K562 (cell line): ENCODE measurements around the gene TUFM. TPM values are rescaled to one million over a fixed set of nuclear protein-coding genes. Genes with fewer than 3 reads are reported as not detected.

Experiments used
- ATAC-seq: fragments of 200-7000 bp; cut with Tn5 transposase; 3 replicates; pipeline ENCODE4 v1.9.1; 2020; ENCODE audit warnings: moderate library complexity
- BruUV-seq: library from RNA; stranded (reverse); fragments of 400-500 nt; replicated peaks from 2 replicates; lab custom pipeline; 2021; lab: Mats Ljungman, UMichigan
- CTCF ChIA-PET: fragments of 300-600 bp; formaldehyde crosslinking; extraction: SDS; loops from one replicate; lab custom pipeline; 2021; ENCODE audit warnings: low intra/inter-chr PET ratio; lab: Yijun Ruan, JAX
- POLR2A ChIA-PET: fragments of 300-600, 350-650 bp; sonication (Branson Sonifier 250); formaldehyde crosslinking; extraction: SDS; loops from one replicate; lab custom pipeline; 2021; ENCODE audit warnings: antibody characterized with exemption, inconsistent platforms; lab: Yijun Ruan, JAX
- DNase-seq, 4 experiments: peaks; one replicate each; pipeline versions ENCODE4 v3.0.0 to v3.0.0-alpha.2; 2011 to 2018; ENCODE audit warnings: low spot score in 3 of 4, mixed read lengths in 3 of 4; ENCODE audit errors: extremely low read depth in 1 of 4
- FAIRE-seq: peaks from 2 replicates; lab custom pipeline; 2011; peaks lifted over from hg19 to GRCh38; lab: Jason Lieb, UNC
- H2AFZ ChIP-seq: 2 replicates; pipeline ENCODE4 v1.6.0; 2011; ENCODE audit warnings: low read depth, low read length, control low read depth, inconsistent platforms
- H3K27ac ChIP-seq: fragments of 200-600 bp; 3 replicates; pipeline ENCODE4 v1.8.0; 2011; ENCODE audit warnings: low read depth, mild to moderate bottlenecking, control low read depth, inconsistent platforms, low read length, moderate library complexity, mixed read lengths; ENCODE audit errors: extremely low read depth
- H3K27me3 ChIP-seq, 2 experiments: fragments of 300-600 bp in 1 of 2; 2 replicates in 1 of 2; 3 replicates in 1 of 2; pipeline versions ENCODE4 v1.6.0 to v1.8.0; 2011; ENCODE audit warnings: inconsistent platforms in 2 of 2, low read length in 2 of 2, mild to moderate bottlenecking in 1 of 2, mixed read lengths in 1 of 2, moderate library complexity in 1 of 2; ENCODE audit not compliant: control insufficient read depth in 2 of 2, insufficient read depth in 2 of 2
- H3K36me3 ChIP-seq: fragments of 300-600 bp; 3 replicates; pipeline ENCODE4 v1.8.0; 2011; ENCODE audit warnings: mild to moderate bottlenecking, low read length, inconsistent platforms; ENCODE audit not compliant: control insufficient read depth, insufficient read depth
- H3K4me1 ChIP-seq, 2 experiments: fragments of 200-600 bp in 1 of 2; replicated peaks in 1 of 2; 2 replicates in 1 of 2; 3 replicates in 1 of 2; pipeline versions ENCODE4 v1.5.1 to v1.8.0; 2011; ENCODE audit warnings: inconsistent platforms in 2 of 2, low read length in 2 of 2, mild to moderate bottlenecking in 1 of 2, mixed read lengths in 1 of 2, moderate library complexity in 1 of 2; ENCODE audit not compliant: control insufficient read depth in 2 of 2, insufficient read depth in 2 of 2
- H3K4me2 ChIP-seq: 2 replicates; pipeline ENCODE4 v1.6.1; 2011; ENCODE audit warnings: low read length, control low read depth, inconsistent platforms, mixed read lengths; ENCODE audit not compliant: insufficient read depth
- H3K4me3 ChIP-seq: fragments of 200-600 bp; sonication (generic), shearing (Covaris generic); 2 replicates; pipeline ENCODE4 v1.5.1; 2016; ENCODE audit warnings: control low read depth, inconsistent platforms
- H3K79me2 ChIP-seq: fragments of 200-600 bp; 3 replicates; pipeline ENCODE4 v1.8.0; 2011; ENCODE audit warnings: low read length, inconsistent platforms; ENCODE audit not compliant: control insufficient read depth, insufficient read depth
- H3K9ac ChIP-seq, 2 experiments: 2 replicates each; pipeline versions ENCODE4 v1.6.0 to v1.6.1; 2011; ENCODE audit warnings: low read depth in 2 of 2, low read length in 2 of 2, control low read depth in 1 of 2, inconsistent platforms in 1 of 2, mild to moderate bottlenecking in 1 of 2, mixed read lengths in 1 of 2; ENCODE audit not compliant: insufficient read depth in 1 of 2
- H3K9me1 ChIP-seq: one replicate; pipeline ENCODE4 v1.6.0; 2011; ENCODE audit warnings: inconsistent platforms, mild to moderate bottlenecking, low read length, moderate library complexity; ENCODE audit not compliant: control insufficient read depth, insufficient read depth
- H3K9me3 ChIP-seq: replicated peaks from 2 replicates; pipeline ENCODE4 v1.5.1; 2011; ENCODE audit warnings: low read depth, low read length, inconsistent platforms; ENCODE audit not compliant: control insufficient read depth, insufficient read depth
- H4K20me1 ChIP-seq: replicated peaks from 2 replicates; pipeline ENCODE4 v1.6.1; 2011; ENCODE audit warnings: low read length, inconsistent platforms, mixed read lengths; ENCODE audit not compliant: control insufficient read depth, insufficient read depth
- ETS2 ChIP-seq: IDR thresholded peaks from 2 replicates; pipeline ENCODE4 v1.6.1; 2016; ENCODE audit warnings: borderline replicate concordance, missing genetic modification characterization, mild to moderate bottlenecking, moderate library complexity, missing compliant biosample characterization; ENCODE audit not compliant: poor library complexity, severe bottlenecking
- FOXM1 ChIP-seq, 2 experiments: fragments of 450-650 bp in 1 of 2; sonication (generic) in 1 of 2; formaldehyde crosslinking in 1 of 2; IDR thresholded peaks; 2 replicates each; pipeline versions ENCODE4 v1.6.1 to v1.9.0; 2017 to 2022; ENCODE audit warnings: low read depth in 2 of 2, mild to moderate bottlenecking in 2 of 2, missing genetic modification reagents in 1 of 2, moderate library complexity in 1 of 2
- HDGF ChIP-seq: fragments of 450-650 bp; IDR thresholded peaks from 2 replicates; pipeline ENCODE4 v1.6.1; 2016
- HINFP ChIP-seq: fragments of 450-650 bp; conservative IDR thresholded peaks from 2 replicates; pipeline ENCODE4 v1.6.1; 2016; ENCODE audit warnings: missing genetic modification characterization, low read depth, mild to moderate bottlenecking, control low read depth, missing compliant biosample characterization
- POLR2G ChIP-seq: fragments of 200-400 bp; formaldehyde crosslinking; IDR thresholded peaks from 2 replicates; pipeline ENCODE4 v1.6.1; 2017; ENCODE audit warnings: low read depth, mild to moderate bottlenecking, antibody characterized with exemption, low read length, moderate library complexity
- PTBP1 ChIP-seq: fragments of 200-400 bp; formaldehyde crosslinking; IDR thresholded peaks from 2 replicates; pipeline ENCODE4 v1.6.1; 2017; ENCODE audit warnings: low read depth, low read length
- RBFOX2 ChIP-seq: fragments of 200-400 bp; formaldehyde crosslinking; IDR thresholded peaks from 2 replicates; pipeline ENCODE4 v1.6.1; 2017; ENCODE audit warnings: low read depth, mild to moderate bottlenecking, low read length, moderate library complexity
- SIX5 ChIP-seq, 2 experiments: IDR thresholded peaks; 2 replicates each; pipeline ENCODE4 v1.6.1; 2011; ENCODE audit warnings: low read length in 2 of 2, borderline replicate concordance in 1 of 2, low read depth in 1 of 2, mild to moderate bottlenecking in 1 of 2, moderate library complexity in 1 of 2; ENCODE audit not compliant: insufficient read depth in 1 of 2
- SRSF7 ChIP-seq: fragments of 200-400 bp; formaldehyde crosslinking; optimal IDR thresholded peaks from 2 replicates; pipeline ENCODE3; 2017; ENCODE audit warnings: mild to moderate bottlenecking, low read depth, low read length
- U2AF1 ChIP-seq: fragments of 200-400 bp; formaldehyde crosslinking; optimal IDR thresholded peaks from 2 replicates; pipeline ENCODE3; 2017; ENCODE audit warnings: mild to moderate bottlenecking, low read depth, low read length, moderate library complexity
- ZBTB33 ChIP-seq: sonication (generic); formaldehyde crosslinking; IDR thresholded peaks from 2 replicates; pipeline ENCODE4 v1.8.1; 2023; ENCODE audit warnings: mild to moderate bottlenecking, missing genetic modification reagents
- ZNF174 ChIP-seq: fragments of 250-450 bp; sonication (Bioruptor Pico); IDR thresholded peaks from 2 replicates; pipeline ENCODE4 v1.4.0; 2020; ENCODE audit warnings: mild to moderate bottlenecking
- ZNF197 ChIP-seq: fragments of 200-800 bp; sonication (Bioruptor generic); IDR thresholded peaks from 2 replicates; pipeline ENCODE4 v1.6.1; 2016; ENCODE audit warnings: low read depth, missing genetic modification characterization, missing compliant biosample characterization
- ZNF347 ChIP-seq: fragments of 450-650 bp; formaldehyde crosslinking; IDR thresholded peaks from 2 replicates; pipeline ENCODE4 v1.4.0; 2020; ENCODE audit warnings: low read depth, mild to moderate bottlenecking, moderate library complexity
- WGBS: fragments of 100-300 bp; shearing (Covaris generic); methylation state at CpG from one replicate; pipeline ENCODE4 v1.1.6; 2016; ENCODE audit warnings: low coverage, mixed read lengths; ENCODE audit not compliant: insufficient coverage; ENCODE audit errors: missing lambda C conversion rate; 5-methylcytosine and 5-hydroxymethylcytosine counted together
- in situ Hi-C: fragments of 300-500 bp; cut with MboI; formaldehyde crosslinking; loops from 4 replicates; pipeline ENCODE4 v1.15.0; 2018; ENCODE audit warnings: inconsistent platforms, mixed read lengths
- intact Hi-C: fragments of 100-400 bp; cut with micrococcal nuclease; formaldehyde crosslinking; loops from 2 replicates; pipeline ENCODE4 v1.14.2; 2022
- polyA plus RNA-seq, 8 experiments: library from polyadenylated mRNA; depleted of rRNA in 4 of 8; stranded (reverse) in 5 of 8; unstranded in 3 of 8; fragments of >200 nt; fragmentation: Nextera tagmentation in 2 of 8; fragmentation: Illumina TruSeq in 1 of 8; extraction: Ambion mirVana in 2 of 8; extraction: Trizol in 1 of 8; gene quantifications; 2 replicates each; pipeline versions ENCODE4 v1.2.1 to v1.2.3, GENCODE V29; 2011 to 2014; ENCODE audit warnings: inconsistent platforms in 1 of 8, missing spikeins in 1 of 8
- total RNA-seq, 7 experiments: library from RNA; depleted of rRNA in 6 of 7; stranded (reverse); fragments of >200 nt in 6 of 7; fragmentation: Illumina TruSeq in 2 of 7; extraction: Trizol in 2 of 7; gene quantifications; 2 replicates each; pipeline versions ENCODE4 v1.2.1 to v1.2.3, GENCODE V29; 2011 to 2021; ENCODE audit warnings: low replicate concordance in 1 of 7
- TF ChIP-seq, protein P1 (sequence below): fragments of 250-450 bp; sonication (Bioruptor Pico); IDR thresholded peaks from 2 replicates; pipeline ENCODE4 v1.5.0; 2020; ENCODE audit warnings: mild to moderate bottlenecking
- TF ChIP-seq, protein P2 (sequence below): sonication (generic); formaldehyde crosslinking; IDR thresholded peaks from 2 replicates; pipeline ENCODE4 v1.8.1; 2022; ENCODE audit warnings: missing genetic modification reagents

Gene TUFM
- total and polyA plus RNA-seq, 9 of the 15 experiments (the other 6 are each of a cell fraction or from before 2014, with no cell fraction given): 34.1 to 434 (median 256) TPM

DNA sequence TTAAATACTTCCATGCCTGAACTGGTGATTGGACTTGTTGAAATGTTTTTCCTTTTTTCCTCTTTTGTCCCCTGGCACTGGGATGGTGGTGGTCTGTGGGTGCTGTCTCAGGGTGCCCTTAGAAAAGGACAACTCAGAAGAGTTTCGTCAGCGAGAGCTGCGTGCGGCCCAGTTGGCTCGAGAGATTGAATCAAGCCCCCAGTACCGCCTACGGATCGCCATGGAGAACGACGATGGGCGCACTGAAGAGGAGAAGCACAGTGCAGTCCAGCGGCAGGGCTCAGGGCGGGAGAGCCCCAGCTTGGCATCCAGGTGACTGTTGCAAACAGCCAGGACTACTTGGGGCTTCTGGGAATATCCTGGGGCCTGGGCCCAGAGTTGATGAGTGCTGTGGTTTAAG is 16.4 kb downstream of the TUFM start:
- Histone ChIP-seq H3K4me3 (no peak overlapping the region), H3K79me2 (peaks cover 64% of the 10 kb centered on the region), H3K36me3 (peaks cover 100% of the 10 kb centered on the region), H3K9me3 (no peaks in the 10 kb centered on the region), H3K27ac (no peak overlapping the region), H3K9me1 (no peaks in the 10 kb centered on the region), H3K27me3 (no peaks in the 10 kb centered on the region), H4K20me1 (peaks cover 10% of the 10 kb centered on the region; the same call in 1 of the 2 replicates), H2AFZ (no peak overlapping the region), H3K4me2 (no peak overlapping the region), H3K9ac (0 out of 4 replicates have a peak overlapping the region, but pooled peaks of 1 of the 2 experiments have one; percentile 11), H3K4me1 (peaks cover 9 to 13% of the 10 kb centered on the region in 2 experiments)
- WGBS: 97% methylated on average over 10 of the region's 13 CpGs
- intact Hi-C loops (no loop called here), in situ Hi-C loops (no loop called here)
- no peak for ATAC-seq
- DNase-seq: no peak
- ChIA-PET POLR2A (interaction anchor here (4.7 to 6.7 kb wide), 2 partner anchors 8 to 15 kb away, joined by 72 to 100 read pairs; partner anchors contain the start of gene TUFM), CTCF (no interaction called here)
- no peak for FAIRE-seq
- no TSS peak for BruUV-seq
- TF ChIP-seq ZNF174 (no peak), ZNF197 (no peak), U2AF1 (no peak), SIX5 (IDR thresholded peaks at IDR 0.05; ENCODE audit: borderline replicate concordance in 1 of 2, insufficient read depth in 1 of 2, low read depth in 1 of 2, low read length in 2 of 2) (no peak), ETS2 (tag) (no peak), POLR2G (peak; percentile 71), ZNF347 (CRISPR knock-in tag) (no peak), ZBTB33 (CRISPR knock-in tag) (peak; percentile 56; the same call in 1 of the 2 replicates), SRSF7 (no peak), HINFP (tag) (no peak), FOXM1 (IDR thresholded peaks at IDR 0.05; ENCODE audit: low read depth) (no peak), FOXM1 (CRISPR knock-in tag; IDR thresholded peaks at IDR 0.05; ENCODE audit: low read depth) (no peak), PTBP1 (no peak), HDGF (no peak), RBFOX2 (peak; percentile 48; the same call in 1 of the 2 replicates)
- TF ChIP-seq, protein P1, sequence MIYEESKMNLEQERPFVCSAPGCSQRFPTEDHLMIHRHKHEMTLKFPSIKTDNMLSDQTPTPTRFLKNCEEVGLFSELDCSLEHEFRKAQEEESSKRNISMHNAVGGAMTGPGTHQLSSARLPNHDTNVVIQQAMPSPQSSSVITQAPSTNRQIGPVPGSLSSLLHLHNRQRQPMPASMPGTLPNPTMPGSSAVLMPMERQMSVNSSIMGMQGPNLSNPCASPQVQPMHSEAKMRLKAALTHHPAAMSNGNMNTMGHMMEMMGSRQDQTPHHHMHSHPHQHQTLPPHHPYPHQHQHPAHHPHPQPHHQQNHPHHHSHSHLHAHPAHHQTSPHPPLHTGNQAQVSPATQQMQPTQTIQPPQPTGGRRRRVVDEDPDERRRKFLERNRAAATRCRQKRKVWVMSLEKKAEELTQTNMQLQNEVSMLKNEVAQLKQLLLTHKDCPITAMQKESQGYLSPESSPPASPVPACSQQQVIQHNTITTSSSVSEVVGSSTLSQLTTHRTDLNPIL: no peak
- TF ChIP-seq, protein P2, sequence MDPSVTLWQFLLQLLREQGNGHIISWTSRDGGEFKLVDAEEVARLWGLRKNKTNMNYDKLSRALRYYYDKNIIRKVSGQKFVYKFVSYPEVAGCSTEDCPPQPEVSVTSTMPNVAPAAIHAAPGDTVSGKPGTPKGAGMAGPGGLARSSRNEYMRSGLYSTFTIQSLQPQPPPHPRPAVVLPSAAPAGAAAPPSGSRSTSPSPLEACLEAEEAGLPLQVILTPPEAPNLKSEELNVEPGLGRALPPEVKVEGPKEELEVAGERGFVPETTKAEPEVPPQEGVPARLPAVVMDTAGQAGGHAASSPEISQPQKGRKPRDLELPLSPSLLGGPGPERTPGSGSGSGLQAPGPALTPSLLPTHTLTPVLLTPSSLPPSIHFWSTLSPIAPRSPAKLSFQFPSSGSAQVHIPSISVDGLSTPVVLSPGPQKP (CRISPR knock-in tag): no peak
